Islet precursor cell (in vitro differentiated cells): ENCODE data around the gene CEP85L.
A peak's percentile ranks its signal among the peaks of the same experiment; 100 is the strongest.

Experiments
- DNase-seq: peaks from one replicate; pipeline ENCODE4 v3.0.0-alpha.2; 2018

The CEP85L gene

DNA sequence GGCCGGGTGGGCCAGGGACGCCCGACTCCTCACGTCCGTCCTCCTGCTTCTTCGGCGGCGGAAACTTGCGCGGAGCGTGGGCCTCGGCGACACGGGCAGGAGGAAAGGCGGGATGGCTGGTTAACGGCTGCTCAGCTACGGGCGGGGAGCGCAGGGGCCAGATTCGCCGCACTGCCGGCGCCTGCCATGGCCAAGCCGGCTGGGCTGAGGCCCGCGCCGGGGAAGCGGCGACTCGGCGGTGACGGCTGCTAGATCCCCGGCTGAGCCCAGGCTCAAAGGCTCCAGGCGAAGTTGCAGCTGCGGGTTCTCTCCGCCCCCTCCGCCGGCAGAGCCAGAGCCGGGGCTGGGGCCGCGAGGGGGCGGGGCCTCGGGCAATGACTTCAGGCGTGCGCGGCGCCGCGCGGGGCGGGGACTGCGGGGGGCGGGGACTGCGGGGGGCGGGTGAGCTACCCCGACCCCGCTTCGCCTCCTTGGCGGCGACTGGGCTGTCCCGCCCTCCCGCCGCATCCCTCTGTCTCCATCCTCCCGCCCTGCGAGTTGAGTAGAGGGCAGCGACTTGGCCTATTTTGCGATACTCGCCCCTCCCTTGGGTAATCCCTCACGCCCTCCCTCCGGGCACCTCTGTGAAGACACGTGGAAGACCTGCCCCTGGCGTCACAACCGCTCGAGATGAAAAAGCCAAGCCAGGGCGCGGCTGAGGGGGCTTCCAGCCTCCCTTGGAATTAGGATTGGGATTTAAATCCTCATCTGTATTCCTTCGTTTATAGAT lies at the start of gene CEP85L:
Gene CEP85L (minus strand): TSS at position 310 of the 769 bp plus-strand sequence. CDS start 322 bp downstream, outside the sequence.
- DNase-seq = peak; percentile 96

DNA sequence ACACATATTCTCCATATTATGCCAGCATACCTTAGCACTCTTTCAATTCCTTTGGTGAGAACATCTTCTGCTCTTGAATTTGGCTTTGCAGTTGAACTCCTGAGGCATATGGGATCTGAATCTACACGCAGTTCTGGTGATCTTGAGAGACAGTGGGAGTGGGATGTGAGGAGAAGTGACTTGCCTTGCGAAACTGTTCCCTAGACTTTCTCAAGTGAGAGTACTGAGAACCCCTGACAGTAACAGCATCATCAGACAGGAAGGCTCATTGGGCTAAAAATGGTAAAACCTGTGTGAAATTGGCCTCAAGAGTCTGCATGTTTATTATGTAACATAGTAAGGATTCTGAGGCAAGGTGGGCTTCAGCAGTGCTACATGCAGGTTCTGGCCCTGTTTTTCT lies 49.1 kb upstream of the CEP85L start:
- no peak for DNase-seq

DNA sequence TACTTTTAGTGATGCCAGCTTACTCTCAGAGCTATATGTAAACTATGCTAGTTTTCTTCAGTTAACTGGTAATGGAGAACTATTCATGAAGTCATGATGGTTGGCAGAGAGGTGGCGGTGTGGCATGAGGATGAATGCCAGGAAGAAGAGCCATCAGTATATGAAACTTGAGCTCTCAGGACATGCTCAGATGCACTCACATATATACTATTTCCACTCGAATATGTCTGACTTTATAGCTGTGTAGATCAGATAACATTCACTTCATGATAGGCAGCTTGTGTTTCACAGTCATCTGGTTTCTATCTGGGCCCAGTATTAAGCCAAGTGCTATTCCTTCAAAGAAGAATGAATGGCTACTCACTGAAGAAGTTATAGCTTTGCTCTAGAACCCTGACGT lies 46.2 kb upstream of the CEP85L start:
- DNase-seq = no peak

DNA sequence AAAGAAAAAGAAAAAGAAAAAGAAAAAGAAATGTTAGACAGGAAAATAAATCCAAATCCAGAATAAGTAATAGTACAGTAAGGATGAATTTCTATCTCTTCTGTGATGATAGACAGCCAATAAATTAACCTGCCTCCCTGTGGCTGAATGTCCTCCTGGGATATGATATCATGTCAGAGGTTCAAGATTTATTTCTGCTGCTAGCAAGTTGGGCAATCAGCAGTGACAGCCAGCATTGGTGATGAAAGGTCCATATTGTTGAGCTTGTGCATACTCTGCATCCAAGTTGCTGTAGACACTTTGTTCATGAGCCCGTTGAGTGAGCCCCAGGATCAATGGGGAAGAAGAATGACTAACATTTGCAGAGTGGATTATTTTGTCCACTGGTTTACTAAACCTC lies 44.9 kb upstream of the CEP85L start:
- no peak for DNase-seq

DNA sequence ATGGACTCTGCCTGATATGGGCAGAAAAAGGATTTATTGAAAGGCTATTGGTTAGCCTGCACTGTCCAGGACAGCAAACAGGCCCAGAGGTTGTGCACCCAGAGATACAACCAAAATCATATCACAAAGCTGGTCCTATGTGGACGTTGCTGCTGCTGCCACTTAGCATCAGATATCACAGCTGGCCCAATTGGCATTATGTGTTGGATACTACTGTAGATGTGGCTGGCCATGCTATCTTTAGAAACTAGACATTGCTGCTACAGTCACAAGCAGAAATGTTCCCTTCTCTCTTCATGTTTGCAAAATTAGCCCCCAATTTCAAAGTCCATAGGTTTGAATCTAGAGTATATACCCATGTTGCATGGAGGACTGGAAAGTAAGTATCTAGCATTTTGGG lies 42.2 kb upstream of the CEP85L start:
- no peak for DNase-seq

DNA sequence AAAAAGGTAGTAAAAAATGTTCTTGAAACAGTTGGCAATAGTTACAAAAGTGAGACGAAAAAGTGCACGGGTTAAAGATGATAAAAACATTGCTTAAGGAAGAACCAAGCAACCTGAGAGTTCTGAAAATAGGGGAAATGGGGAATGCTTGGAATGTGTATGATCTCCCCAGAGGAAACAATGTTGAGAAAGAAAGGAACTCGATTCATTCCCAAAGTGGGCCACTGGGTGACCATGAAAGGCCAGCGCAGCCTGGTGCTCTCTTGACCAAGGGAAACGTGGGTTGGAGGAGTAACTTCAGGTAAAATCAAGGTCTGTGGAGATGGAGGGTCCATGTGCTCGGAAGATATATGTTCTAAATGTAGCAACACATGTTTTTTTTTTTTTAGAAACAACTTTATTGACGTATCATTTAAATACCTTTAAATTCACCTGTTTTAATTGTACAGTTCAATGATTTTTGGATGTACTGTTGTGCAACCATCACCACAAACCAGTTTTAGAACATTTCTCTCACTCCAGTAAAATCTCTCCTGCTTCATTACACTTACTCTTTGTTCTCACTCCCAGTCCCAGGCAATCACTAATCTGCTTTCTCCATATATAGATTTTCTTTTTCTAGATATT lies 34.5 kb upstream of the CEP85L start:
- peak; percentile 56 for DNase-seq

DNA sequence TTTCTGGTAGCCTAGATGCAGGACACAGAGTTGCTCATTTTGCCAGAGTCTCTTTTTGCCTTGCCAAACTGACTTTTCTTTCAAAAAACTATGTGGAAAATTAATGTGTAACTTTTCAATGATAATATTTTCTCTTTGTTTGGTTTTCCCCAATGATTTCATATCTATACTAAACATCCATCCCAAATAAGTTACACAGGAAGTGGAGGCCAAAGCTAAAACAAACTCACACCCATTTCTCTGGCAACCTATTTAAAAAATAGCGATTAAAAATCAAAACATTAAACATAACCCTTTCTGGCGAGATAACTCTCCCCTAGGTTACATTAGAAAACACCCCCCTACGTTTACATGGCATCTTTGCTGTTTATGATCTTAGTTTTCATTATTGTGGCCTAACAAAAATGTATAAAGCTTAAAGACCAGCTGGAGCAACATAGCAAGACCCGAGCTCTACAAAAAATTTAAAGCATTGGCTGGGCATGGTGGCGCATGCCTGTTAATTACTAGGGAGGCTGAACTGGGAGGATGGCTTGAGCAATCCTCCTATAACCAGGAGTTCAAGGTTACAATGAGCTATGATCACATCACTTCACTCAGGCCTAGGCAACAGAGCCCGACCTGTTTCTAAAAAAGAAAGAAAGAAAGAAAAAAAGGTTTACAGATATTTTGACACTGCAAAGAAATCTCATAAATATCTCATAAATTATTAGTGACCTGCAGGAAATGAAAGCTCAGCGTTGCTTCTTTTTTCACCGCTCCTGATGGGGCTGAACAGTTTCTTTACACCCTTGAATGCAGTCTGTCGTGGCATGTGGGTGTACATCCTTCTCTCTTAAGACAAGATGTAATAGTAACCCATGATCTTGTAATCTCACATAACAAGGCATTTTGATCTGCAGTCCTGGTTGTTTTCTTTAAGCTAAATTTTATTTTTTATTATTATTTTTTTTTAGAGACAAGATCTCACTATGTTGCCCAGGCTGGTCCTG lies 32.8 kb upstream of the CEP85L start:
- no peak for DNase-seq

DNA sequence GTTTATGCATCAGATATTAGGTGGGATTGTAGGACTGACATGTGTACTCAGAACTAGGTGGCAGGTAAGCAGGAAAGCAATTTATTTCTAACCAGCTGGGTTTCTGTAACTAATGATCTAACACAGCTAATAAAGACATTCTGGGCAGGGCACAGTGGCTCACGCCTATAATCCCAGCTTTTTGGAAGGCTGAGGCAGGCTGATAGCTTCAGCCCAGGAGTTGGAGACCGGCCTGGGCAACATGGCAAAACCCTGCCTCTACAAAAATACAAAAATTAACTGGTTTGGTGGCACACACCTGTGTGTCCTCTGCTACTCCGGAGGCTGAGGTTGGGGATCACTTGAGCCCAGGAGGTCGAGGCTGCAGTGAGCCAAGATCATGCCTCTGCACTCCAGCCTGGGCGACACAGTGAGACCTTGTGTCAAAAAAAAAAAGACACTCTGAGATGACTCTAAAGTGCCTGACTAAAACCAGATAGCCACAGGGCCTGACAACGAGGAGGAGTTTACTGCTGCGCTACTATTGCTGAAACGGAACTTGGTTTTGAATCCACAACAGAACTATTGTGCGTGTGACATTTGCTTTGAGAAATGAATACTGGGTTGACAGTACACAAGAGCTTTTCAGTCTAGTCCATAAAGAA lies 29.2 kb upstream of the CEP85L start:
- peak; percentile 57 for DNase-seq

DNA sequence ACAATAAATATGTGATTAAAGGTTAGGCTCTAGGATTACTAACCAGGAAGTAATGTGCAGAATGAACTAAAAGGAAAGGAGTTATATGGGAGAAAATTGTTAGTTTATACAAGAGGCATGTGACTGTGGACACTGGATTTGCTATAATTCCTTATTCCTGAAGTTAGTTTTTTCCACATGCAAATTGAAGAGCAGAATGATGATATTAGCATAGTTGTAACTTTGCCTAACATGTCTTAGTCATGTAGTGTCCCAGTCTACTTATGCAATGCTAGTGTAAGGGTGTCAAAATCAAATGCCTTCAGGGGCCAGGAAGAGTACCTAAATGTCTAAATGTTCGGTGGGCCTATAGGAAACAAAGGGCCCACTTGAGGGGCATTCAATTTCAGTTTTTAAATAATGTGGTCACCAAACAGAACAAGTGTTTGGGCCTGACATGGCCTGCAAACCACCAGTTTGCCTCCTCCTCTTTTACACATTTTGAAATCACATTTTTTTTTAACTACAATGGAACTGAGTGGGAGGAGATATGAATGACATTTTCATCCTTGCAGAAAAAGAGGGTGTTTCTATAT lies 28.0 kb upstream of the CEP85L start:
- DNase-seq = no peak

DNA sequence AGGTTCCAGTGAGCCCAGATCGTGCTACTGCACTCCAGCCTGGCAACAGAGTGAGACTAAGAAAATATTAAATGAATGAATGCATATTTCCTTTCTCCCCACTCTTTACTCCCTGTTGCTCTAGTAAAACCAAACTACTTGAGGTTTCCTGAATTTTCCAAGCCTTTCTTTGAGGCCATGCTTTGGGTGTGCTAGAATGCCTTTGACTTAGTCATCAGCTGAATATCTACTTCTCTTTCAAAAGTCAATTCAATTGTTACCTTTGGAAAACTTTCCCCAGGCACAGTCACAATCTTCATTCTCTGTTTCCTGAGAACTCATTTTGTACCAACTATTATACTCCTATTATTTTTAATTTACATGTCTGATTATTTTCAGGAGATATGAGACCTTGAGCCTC lies 27.5 kb upstream of the CEP85L start:
- DNase-seq = no peak

DNA sequence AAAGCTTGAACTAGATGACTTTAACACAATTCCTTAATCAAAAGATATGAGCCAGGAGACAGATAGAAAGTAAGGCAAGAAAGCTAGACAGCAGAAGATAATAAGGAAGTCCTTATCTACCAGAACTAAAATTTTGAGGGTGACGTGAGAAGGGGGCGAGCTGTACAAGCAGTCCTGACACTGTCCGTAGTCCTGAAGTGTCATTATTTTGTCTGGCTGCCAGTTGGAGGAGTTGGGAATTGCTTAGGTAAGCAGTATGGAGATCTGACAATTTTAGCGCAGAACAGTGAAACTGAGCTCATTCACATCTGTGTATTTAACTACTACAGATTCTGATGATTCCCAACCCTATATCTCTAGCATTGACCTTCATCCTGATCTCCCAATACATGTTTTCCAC lies 25.8 kb upstream of the CEP85L start:
- DNase-seq = no peak

DNA sequence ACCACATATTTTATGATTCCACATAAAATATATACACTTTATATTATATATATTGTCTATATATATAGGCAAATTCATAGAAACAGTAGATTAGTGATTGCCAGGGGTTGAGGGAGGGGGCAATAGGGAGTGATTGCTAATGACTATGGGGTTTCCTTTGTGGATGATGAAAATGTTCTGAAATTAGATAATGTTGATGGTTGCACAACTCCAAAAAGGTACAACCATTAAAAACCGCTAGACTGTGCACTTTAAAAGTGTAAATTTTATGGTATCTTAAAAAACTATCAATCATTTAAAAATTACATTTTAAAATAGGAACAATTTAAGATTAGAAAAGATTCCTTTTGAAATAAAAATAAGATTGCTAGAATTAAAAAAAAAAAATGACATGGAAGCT lies 23.8 kb upstream of the CEP85L start:
- DNase-seq = no peak

DNA sequence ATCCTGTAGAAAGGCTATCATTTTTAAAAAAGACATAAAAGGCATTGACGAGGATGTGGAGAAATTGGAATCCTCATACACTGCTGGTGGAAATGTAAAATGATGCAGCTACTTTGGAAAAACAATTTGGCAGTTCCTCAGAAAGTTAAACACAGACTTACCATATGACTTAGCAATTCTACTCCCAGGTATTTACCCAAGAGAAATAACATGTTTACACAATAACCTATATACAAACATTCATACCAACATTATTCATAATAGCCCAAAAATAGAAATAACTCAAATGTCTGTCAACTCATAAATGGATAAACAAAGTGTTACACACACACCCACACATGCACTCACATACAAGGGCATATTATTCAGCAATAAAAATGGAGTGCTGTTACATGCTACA lies 23.4 kb upstream of the CEP85L start:
- DNase-seq = no peak

DNA sequence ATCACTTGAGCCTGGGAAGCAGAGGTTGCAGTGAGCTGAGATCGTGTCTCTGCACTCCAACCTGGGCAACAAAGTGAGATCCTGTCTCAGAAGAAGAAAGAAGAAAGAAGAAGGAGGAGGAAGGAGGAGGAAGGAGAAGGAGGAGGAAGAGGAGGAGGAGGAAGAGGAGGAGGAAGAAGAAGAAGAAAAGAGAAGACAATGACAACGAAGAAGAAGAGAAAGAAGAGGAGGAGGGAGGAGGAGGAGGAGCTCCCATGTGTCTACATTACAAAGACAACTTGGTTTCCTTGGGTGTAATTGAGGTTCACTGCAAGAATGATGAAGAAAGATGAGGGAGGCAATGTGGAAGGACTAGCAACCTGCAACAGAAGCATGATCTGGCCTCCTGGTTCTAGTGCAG lies 21.3 kb upstream of the CEP85L start:
- no peak for DNase-seq

DNA sequence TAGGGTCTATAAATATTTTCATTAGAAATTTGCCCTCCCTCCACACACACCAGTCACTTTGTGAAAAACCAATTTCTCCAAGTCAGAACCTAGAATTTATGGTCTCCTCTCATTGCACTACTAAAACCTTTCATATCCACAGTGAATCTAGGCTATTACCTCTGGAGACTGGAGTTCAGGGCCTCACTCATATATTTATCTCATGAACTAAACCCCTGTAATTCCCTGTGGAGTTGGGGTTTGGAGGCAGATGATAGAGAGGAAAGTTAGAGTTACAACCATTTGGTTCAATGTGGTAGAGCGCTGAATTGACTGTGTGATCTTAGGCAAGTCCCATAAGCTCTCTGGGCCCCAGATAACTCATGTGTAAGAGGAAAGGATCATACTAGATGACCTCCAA lies 18.2 kb upstream of the CEP85L start:
- DNase-seq = no peak

DNA sequence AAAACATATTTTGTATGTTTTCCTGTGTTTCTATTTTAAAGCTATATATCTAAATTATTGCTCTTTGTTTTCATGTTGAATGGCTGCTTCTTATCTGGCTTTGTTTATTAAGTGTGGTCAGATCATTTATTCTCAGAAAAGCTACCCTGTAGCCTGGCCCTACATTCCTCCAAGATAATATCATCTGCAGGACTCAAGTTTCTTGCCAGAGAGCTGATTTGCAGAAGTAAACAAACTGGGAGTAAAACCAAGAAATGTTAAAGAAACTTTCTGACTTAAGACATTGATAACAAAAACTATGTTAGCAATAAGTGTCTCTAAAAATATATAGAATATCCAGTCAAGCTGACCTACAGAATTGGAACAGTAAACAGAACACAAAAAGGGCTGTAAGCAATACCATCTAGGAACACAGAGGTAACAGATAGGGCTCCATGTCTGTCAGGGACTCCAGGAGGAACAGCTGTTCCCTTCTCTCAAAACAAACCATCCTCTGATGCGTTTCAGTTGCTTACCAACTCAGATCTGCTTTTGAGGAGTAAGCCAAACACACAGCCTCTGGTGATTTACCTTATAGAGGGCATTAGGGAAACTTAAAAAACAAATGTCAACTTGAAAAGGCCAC lies 17.5 kb upstream of the CEP85L start:
- DNase-seq = no peak

DNA sequence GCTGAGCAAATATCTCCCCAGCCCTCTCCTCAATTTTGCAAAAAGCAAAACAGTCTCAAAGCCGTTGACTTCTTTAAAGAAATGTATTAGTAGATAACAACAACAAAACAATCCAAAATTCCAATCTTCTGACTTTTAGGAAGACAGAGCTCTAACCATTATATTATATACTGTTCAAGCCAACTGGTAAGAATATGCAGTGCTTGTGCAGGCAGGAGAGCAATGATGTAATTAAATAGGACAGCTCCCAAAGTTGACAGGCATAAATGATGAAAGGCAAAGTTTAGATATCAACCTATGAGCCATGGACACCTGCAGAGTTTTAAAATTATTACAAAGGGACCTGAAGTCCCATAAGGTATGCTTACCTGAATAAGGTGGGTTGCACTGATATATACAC lies 16.6 kb upstream of the CEP85L start:
- no peak for DNase-seq

DNA sequence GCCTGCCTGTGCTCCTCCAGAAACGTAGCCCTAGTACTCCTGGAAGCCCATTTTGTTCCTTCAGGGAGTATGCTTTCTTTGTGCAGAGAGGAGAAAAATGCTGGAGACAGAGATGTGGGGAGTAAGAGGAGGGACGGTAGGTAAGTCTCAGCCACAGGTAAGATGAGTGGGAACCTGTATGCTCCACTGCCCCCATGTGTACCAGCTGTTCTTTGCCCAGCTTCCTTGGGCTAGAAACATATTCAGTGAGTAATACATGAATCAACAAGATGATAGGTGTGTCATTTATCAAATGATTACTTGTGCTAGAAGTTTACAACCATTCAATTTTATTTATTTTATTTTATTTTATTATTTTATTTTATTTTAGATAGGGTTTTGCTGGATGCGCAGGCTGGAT lies 13.6 kb upstream of the CEP85L start:
- no peak for DNase-seq

DNA sequence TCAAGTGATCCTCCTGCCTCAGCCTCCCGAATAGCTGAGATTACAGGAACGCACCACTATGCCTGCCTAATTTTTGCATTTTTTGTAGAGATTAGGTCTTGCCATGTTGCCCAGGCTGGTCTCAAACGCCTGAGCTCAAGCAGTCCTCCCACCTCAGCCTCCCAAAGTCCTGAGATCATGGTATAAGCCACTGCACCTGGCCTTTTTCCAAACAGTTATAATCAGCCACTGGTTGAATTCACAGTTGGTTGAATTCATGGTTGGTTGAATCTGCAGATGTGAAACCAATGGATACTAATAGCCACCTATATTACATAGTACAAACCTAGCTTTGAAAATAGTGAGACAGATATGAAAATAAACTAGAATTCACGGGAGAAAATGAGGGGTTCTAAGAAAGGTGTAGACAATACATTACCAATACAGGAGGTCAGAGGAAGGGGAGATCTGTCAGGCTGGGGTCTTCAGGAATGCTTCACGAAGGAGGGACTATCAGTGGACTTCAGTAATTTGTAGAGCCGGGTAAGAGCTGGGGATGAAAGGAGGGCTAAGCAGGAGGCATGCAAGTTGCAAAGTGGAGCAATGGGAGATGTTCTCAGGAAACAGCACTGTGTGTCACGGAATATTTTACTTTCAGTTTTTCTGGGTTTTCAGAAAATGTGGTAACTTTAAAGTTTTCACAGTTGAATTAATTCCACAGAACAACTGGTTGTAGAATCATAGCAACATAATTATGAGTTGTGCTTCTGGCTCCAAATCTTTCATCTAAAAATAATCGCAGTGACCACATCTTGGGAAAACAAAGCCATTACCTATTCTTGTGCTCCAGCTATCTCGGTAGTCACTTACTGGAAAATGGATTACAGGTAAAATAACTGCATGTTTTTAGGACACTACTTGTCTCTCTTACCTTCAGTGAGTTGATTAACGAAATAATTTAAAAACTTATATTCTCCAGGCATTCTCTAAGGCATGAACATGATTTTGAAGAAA lies 12.9 kb upstream of the CEP85L start:
- no peak for DNase-seq

DNA sequence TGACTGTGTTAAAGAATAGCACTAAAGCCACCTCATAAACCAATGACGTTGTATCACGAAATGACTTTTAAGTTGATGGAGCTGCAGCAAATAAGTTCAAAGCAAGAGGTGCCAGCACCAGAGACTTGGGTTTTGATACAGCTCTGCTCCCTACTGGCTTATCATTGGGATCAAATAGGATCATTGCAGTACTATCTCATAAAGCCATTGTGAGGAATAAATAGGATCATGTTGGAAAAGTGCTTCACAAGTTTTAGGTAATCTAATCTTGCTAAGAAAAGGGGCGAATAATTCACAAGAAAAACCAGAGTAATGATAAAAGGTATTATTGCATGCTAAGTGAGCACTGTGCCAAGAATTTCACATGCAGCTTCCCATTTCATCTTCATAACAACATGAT lies 10.4 kb upstream of the CEP85L start:
- no peak for DNase-seq

DNA sequence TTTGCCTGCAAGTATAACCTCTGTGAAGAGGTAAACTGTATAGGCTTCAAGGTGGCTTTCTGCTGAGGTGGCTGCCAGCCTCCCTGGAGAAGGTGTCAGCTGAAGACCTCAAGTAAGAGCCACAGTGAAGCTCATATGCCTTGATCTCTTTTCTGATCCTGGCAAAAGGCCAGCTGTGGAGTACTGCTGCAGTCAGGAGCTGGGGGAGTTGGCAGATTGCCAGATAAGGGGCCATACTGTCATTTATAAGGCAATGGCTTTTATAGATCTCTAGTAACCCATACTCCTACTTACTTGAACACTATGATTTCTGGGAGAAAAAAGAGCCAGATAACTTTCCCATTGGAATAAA lies 8.8 kb upstream of the CEP85L start:
- DNase-seq = no peak
